HEK293 (cell line): ENCODE results near the gene PAQR7.

Experiments
- GLIS1 ChIP-seq: fragments of 450-650 bp; formaldehyde crosslinking; IDR thresholded peaks from 2 replicates; pipeline ENCODE4 v1.5.1; 2016; ENCODE audit warnings: missing biosample characterization, missing genetic modification characterization
- GLIS2 ChIP-seq: fragments of 450-650 bp; formaldehyde crosslinking; IDR thresholded peaks from 2 replicates; pipeline ENCODE4 v1.5.1; 2016; ENCODE audit warnings: missing biosample characterization, missing genetic modification characterization
- HIC1 ChIP-seq: fragments of 450-650 bp; formaldehyde crosslinking; IDR thresholded peaks from 2 replicates; pipeline ENCODE4 v1.5.1; 2016; ENCODE audit warnings: missing biosample characterization, missing genetic modification characterization
- MYNN ChIP-seq: fragments of 450-650 bp; formaldehyde crosslinking; IDR thresholded peaks from 2 replicates; pipeline ENCODE4 v1.5.1; 2016; ENCODE audit warnings: missing biosample characterization, missing genetic modification characterization, borderline replicate concordance
- MZF1 ChIP-seq: fragments of 450-650 bp; formaldehyde crosslinking; IDR thresholded peaks from 2 replicates; pipeline ENCODE4 v1.5.1; 2017; ENCODE audit warnings: missing biosample characterization, missing genetic modification characterization, borderline replicate concordance
- REPIN1 ChIP-seq: fragments of 450-650 bp; formaldehyde crosslinking; IDR thresholded peaks from 2 replicates; pipeline ENCODE4 v1.5.1; 2017; ENCODE audit warnings: missing biosample characterization, missing genetic modification characterization, low read depth
- SP3 ChIP-seq: fragments of 450-650 bp; formaldehyde crosslinking; IDR thresholded peaks from 2 replicates; pipeline ENCODE4 v1.5.1; 2016; ENCODE audit warnings: missing biosample characterization, missing genetic modification characterization
- WT1 ChIP-seq: fragments of 450-650 bp; formaldehyde crosslinking; IDR thresholded peaks from 2 replicates; pipeline ENCODE4 v1.5.1; 2016; ENCODE audit warnings: missing biosample characterization, missing genetic modification characterization
- ZBTB20 ChIP-seq: fragments of 450-650 bp; formaldehyde crosslinking; IDR thresholded peaks from 2 replicates; pipeline ENCODE4 v1.5.1; 2016; ENCODE audit warnings: missing biosample characterization, missing genetic modification characterization
- ZBTB44 ChIP-seq: fragments of 450-650 bp; IDR thresholded peaks from 2 replicates; pipeline ENCODE4 v1.5.1; 2018; ENCODE audit warnings: missing biosample characterization, mild to moderate bottlenecking, missing genetic modification characterization
- ZBTB7A ChIP-seq: fragments of 450-650 bp; formaldehyde crosslinking; IDR thresholded peaks from 2 replicates; pipeline ENCODE4 v1.5.1; 2016; ENCODE audit warnings: low read depth, missing biosample characterization, missing genetic modification characterization
- ZNF114 ChIP-seq: fragments of 450-650 bp; formaldehyde crosslinking; IDR thresholded peaks from 2 replicates; pipeline ENCODE4 v1.5.0; 2017; ENCODE audit warnings: missing biosample characterization, missing genetic modification characterization
- ZNF132 ChIP-seq: fragments of 450-650 bp; formaldehyde crosslinking; IDR thresholded peaks from 2 replicates; pipeline ENCODE4 v1.5.1; 2017; ENCODE audit warnings: missing biosample characterization, missing genetic modification characterization, borderline replicate concordance
- ZNF146 ChIP-seq: fragments of 450-650 bp; formaldehyde crosslinking; IDR thresholded peaks from 2 replicates; pipeline ENCODE4 v1.5.1; 2016; ENCODE audit warnings: missing biosample characterization, missing genetic modification characterization
- ZNF202 ChIP-seq: fragments of 450-650 bp; formaldehyde crosslinking; IDR thresholded peaks from 2 replicates; pipeline ENCODE4 v1.5.1; 2016; ENCODE audit warnings: missing biosample characterization, missing genetic modification characterization, borderline replicate concordance
- ZNF23 ChIP-seq: fragments of 450-650 bp; formaldehyde crosslinking; IDR thresholded peaks from 2 replicates; pipeline ENCODE4 v1.5.1; 2016; ENCODE audit warnings: missing biosample characterization, missing genetic modification characterization, borderline replicate concordance
- ZNF266 ChIP-seq: fragments of 450-650 bp; formaldehyde crosslinking; IDR thresholded peaks from 2 replicates; pipeline ENCODE4 v1.5.1; 2016; ENCODE audit warnings: missing biosample characterization, missing genetic modification characterization, low read depth
- ZNF366 ChIP-seq: fragments of 450-650 bp; formaldehyde crosslinking; conservative IDR thresholded peaks from 2 replicates; pipeline ENCODE4 v1.5.1; 2016; ENCODE audit warnings: missing biosample characterization, missing genetic modification characterization
- ZNF449 ChIP-seq: fragments of 450-650 bp; formaldehyde crosslinking; IDR thresholded peaks from 2 replicates; pipeline ENCODE4 v1.5.1; 2017; ENCODE audit warnings: missing biosample characterization, mild to moderate bottlenecking, missing genetic modification characterization, moderate library complexity
- ZNF48 ChIP-seq: fragments of 450-650 bp; formaldehyde crosslinking; IDR thresholded peaks from 2 replicates; pipeline ENCODE4 v1.5.1; 2016; ENCODE audit warnings: missing biosample characterization, missing genetic modification characterization
- ZNF623 ChIP-seq: fragments of 450-650 bp; formaldehyde crosslinking; IDR thresholded peaks from 2 replicates; pipeline ENCODE4 v1.5.1; 2016; ENCODE audit warnings: missing biosample characterization, missing genetic modification characterization
- ZNF624 ChIP-seq: fragments of 450-650 bp; formaldehyde crosslinking; IDR thresholded peaks from 2 replicates; pipeline ENCODE4 v1.5.1; 2017; ENCODE audit warnings: missing biosample characterization, missing genetic modification characterization
- ZNF626 ChIP-seq: fragments of 450-650 bp; sonication (Bioruptor Pico); formaldehyde crosslinking; IDR thresholded peaks from 2 replicates; pipeline ENCODE4 v1.5.1; 2018; ENCODE audit warnings: missing biosample characterization, missing genetic modification characterization, inconsistent platforms
- ZNF639 ChIP-seq: fragments of 450-650 bp; formaldehyde crosslinking; IDR thresholded peaks from 2 replicates; pipeline ENCODE4 v1.5.1; 2016; ENCODE audit warnings: missing biosample characterization, missing genetic modification characterization
- ZNF707 ChIP-seq: fragments of 450-650 bp; formaldehyde crosslinking; IDR thresholded peaks from 2 replicates; pipeline ENCODE4 v1.5.1; 2016; ENCODE audit warnings: missing biosample characterization, missing genetic modification characterization
- ZNF768 ChIP-seq: fragments of 450-650 bp; formaldehyde crosslinking; IDR thresholded peaks from 2 replicates; pipeline ENCODE4 v1.5.1; 2018; ENCODE audit warnings: missing biosample characterization, mild to moderate bottlenecking, missing genetic modification characterization
- ZNF776 ChIP-seq: fragments of 450-650 bp; formaldehyde crosslinking; IDR thresholded peaks from 2 replicates; pipeline ENCODE4 v1.5.0; 2017; ENCODE audit warnings: missing biosample characterization, missing genetic modification characterization, borderline replicate concordance
- ZNF830 ChIP-seq: fragments of 450-650 bp; IDR thresholded peaks from 2 replicates; pipeline ENCODE4 v1.5.0; 2018; ENCODE audit warnings: missing biosample characterization, missing genetic modification characterization, low read depth, mild to moderate bottlenecking, moderate library complexity
- ZSCAN16 ChIP-seq: fragments of 450-650 bp; formaldehyde crosslinking; IDR thresholded peaks from 2 replicates; pipeline ENCODE4 v1.5.1; 2016; ENCODE audit warnings: missing biosample characterization, missing genetic modification characterization
- ZSCAN30 ChIP-seq: fragments of 450-650 bp; IDR thresholded peaks from 2 replicates; pipeline ENCODE4 v1.5.1; 2018; ENCODE audit warnings: missing biosample characterization, mild to moderate bottlenecking, missing genetic modification characterization, moderate library complexity

PAQR7 gene

GRCh38 chr1:25817840-25818501, 57.5 kb downstream of the PAQR7 start (continued):
- TF ChIP-seq HIC1 (tag by site-specific recombination) (no peak), WT1 (tag by site-specific recombination) (no peak), MYNN (tag by site-specific recombination) (no peak), ZNF449 (peak; percentile 85), ZSCAN16 (tag by site-specific recombination) (no peak), ZNF146 (tag by site-specific recombination) (no peak), SP3 (tag by site-specific recombination) (no peak), ZSCAN30 (tag by site-specific recombination) (no peak), ZNF266 (tag by site-specific recombination) (no peak), ZBTB44 (tag by site-specific recombination) (no peak), ZNF366 (tag by site-specific recombination) (no peak), GLIS1 (tag by site-specific recombination) (peak; percentile 55), ZBTB20 (0 out of 2 replicates have a peak, but pooled peaks have one; percentile 20), ZNF48 (tag by site-specific recombination) (no peak), ZNF114 (tag by site-specific recombination) (no peak), ZNF626 (tag by site-specific recombination) (no peak), ZNF639 (tag by site-specific recombination) (no peak), ZNF768 (tag by site-specific recombination) (no peak), ZNF707 (tag by site-specific recombination) (no peak), GLIS2 (tag by site-specific recombination) (0 out of 2 replicates have a peak, but pooled peaks have one; percentile 30), MZF1 (tag by site-specific recombination) (no peak), ZNF830 (tag by site-specific recombination) (no peak), ZNF776 (tag by site-specific recombination) (no peak), ZNF623 (tag by site-specific recombination) (no peak), ZNF132 (tag by site-specific recombination) (no peak), ZBTB7A (tag by site-specific recombination) (no peak), ZNF23 (tag by site-specific recombination) (no peak), ZNF202 (tag by site-specific recombination) (no peak), REPIN1 (tag by site-specific recombination) (no peak), ZNF624 (tag by site-specific recombination) (no peak)
